SH-SY5Y (cell line): ENCODE results near the gene ZBTB46.

ENCODE experiments used
- GATA2 ChIP-seq: IDR thresholded peaks from 2 replicates; pipeline ENCODE4 v1.6.1; 2011; ENCODE audit warnings: mild to moderate bottlenecking, low read depth, low read length
- GATA3 ChIP-seq: IDR thresholded peaks from 2 replicates; pipeline ENCODE4 v1.6.1; 2011; ENCODE audit warnings: low read depth, mild to moderate bottlenecking, low read length, moderate library complexity

- TF ChIP-seq GATA2 (no peak), GATA3 (no peak)
Observed at GRCh38 chr20:63877755-63878470, 46.8 kb upstream of the ZBTB46 start.
